HL-60 (cell line): ENCODE results near the gene CAND1.

Source experiments
- DNase-seq, 2 experiments: peaks; one replicate each; pipeline ENCODE4 v3.0.0-alpha.2; 2010 to 2020; ENCODE audit warnings: low read depth in 1 of 2, low spot score in 1 of 2
- H3K27ac ChIP-seq: fragments of 250-450 bp; sonication (Bioruptor Pico); replicated peaks from 2 replicates; pipeline ENCODE4 v1.5.1; 2020; ENCODE audit warnings: mild to moderate bottlenecking, moderate library complexity
- H3K27me3 ChIP-seq: fragments of 250-450 bp; sonication (Bioruptor Pico); 2 replicates; pipeline ENCODE4 v1.5.1; 2021; ENCODE audit warnings: mild to moderate bottlenecking, moderate library complexity; ENCODE audit not compliant: insufficient read depth, poor library complexity, severe bottlenecking
- H3K4me3 ChIP-seq: replicated peaks from 2 replicates; pipeline ENCODE4 v1.5.1; 2011; ENCODE audit warnings: mild to moderate bottlenecking, control low read depth, low read length; ENCODE audit not compliant: insufficient read depth
- GABPA ChIP-seq: IDR thresholded peaks from 2 replicates; pipeline ENCODE4 v1.6.1; 2012; ENCODE audit warnings: low read depth
- POLR2AphosphoS5 ChIP-seq: IDR thresholded peaks from 2 replicates; pipeline ENCODE4 v1.6.1; 2012; ENCODE audit warnings: low read depth
- REST ChIP-seq: IDR thresholded peaks from 2 replicates; pipeline ENCODE4 v1.6.1; 2012; ENCODE audit warnings: low read depth; ENCODE audit not compliant: insufficient replicate concordance
- SPI1 ChIP-seq: IDR thresholded peaks from 2 replicates; pipeline ENCODE4 v1.6.1; 2012; ENCODE audit warnings: low read depth, mild to moderate bottlenecking, borderline replicate concordance
- TF ChIP-seq, protein P1 (sequence below): IDR thresholded peaks from one replicate; pipeline ENCODE4 v1.5.1; 2011; ENCODE audit warnings: low read length, control low read depth, inconsistent platforms; ENCODE audit not compliant: insufficient read depth

Gene CAND1

GRCh38 chr12:67287311-67287710 is 18.2 kb downstream of the CAND1 start:
- H3K4me3 ChIP-seq: no peak overlapping the region
- TF ChIP-seq, protein P1, sequence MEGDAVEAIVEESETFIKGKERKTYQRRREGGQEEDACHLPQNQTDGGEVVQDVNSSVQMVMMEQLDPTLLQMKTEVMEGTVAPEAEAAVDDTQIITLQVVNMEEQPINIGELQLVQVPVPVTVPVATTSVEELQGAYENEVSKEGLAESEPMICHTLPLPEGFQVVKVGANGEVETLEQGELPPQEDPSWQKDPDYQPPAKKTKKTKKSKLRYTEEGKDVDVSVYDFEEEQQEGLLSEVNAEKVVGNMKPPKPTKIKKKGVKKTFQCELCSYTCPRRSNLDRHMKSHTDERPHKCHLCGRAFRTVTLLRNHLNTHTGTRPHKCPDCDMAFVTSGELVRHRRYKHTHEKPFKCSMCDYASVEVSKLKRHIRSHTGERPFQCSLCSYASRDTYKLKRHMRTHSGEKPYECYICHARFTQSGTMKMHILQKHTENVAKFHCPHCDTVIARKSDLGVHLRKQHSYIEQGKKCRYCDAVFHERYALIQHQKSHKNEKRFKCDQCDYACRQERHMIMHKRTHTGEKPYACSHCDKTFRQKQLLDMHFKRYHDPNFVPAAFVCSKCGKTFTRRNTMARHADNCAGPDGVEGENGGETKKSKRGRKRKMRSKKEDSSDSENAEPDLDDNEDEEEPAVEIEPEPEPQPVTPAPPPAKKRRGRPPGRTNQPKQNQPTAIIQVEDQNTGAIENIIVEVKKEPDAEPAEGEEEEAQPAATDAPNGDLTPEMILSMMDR: no peak
- TF ChIP-seq GABPA: no peak
- TF ChIP-seq REST: no peak
- no peak for TF ChIP-seq POLR2AphosphoS5
- TF ChIP-seq SPI1: no peak
- H3K27ac ChIP-seq: no peak overlapping the region
- no peaks in the 10 kb centered on the region for H3K27me3 ChIP-seq
- no peak for DNase-seq

DNA sequence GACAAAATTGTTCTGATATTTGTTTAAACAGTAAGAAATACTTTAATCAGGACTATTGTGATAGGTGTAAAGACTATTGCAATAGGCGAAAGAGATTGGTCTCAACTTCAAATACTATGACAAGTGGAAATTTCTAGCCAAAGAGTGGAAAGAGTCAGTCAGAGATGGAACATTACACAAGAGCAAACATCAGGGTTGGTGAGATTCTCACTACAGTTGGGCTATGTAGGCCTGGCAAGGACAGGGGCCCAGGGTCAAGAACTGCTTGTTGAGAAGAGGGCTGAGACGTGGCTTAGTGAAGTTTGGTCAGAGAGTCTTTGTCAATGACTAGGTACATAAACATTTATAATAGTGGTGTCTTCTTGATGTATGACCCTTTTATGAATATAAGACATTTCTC is 19.4 kb downstream of the CAND1 start:
- Histone ChIP-seq H3K4me3 (no peak overlapping the region), H3K27me3 (no peaks in the 10 kb centered on the region), H3K27ac (no peak overlapping the region)
- no peak for DNase-seq
- TF ChIP-seq, protein P1: no peak
- TF ChIP-seq GABPA: no peak
- no peak for TF ChIP-seq SPI1
- no peak for TF ChIP-seq REST
- no peak for TF ChIP-seq POLR2AphosphoS5

GRCh38 chr12:67290378-67290777 is 21.2 kb downstream of the CAND1 start:
- TF ChIP-seq REST (no peak), POLR2AphosphoS5 (no peak), SPI1 (no peak)
- TF ChIP-seq, protein P1: no peak
- Histone ChIP-seq H3K27me3 (no peaks in the 10 kb centered on the region), H3K4me3 (no peak overlapping the region), H3K27ac (no peak overlapping the region)
- DNase-seq: no peak
